Body of pancreas (tissue), 4 donors: ENCODE data around the gene PAPPA2.
"Not testable (repeated sequence)": the region's sequence is repeated elsewhere in the genome, so short reads cannot be mapped to it uniquely, and the experiment has no call there.

Source experiments
- POLR2A ChIP-seq, 3 donors: fragments of 450-650 bp; IDR thresholded peaks; one replicate each; pipeline ENCODE4 v1.6.1; 2016; ENCODE audit warnings: antibody characterized with exemption in 3 of 3, mild to moderate bottlenecking in 2 of 3
- TF ChIP-seq, protein P1 (sequence below), 7 experiments: fragments of 450-650 bp in 4 of 7; fragments of 200-600 bp in 3 of 7; sonication (generic) in 3 of 7; IDR thresholded peaks; one replicate each; pipeline ENCODE4 v1.5.1; 2016 to 2019; ENCODE audit warnings: antibody characterized with exemption in 7 of 7

DNA sequence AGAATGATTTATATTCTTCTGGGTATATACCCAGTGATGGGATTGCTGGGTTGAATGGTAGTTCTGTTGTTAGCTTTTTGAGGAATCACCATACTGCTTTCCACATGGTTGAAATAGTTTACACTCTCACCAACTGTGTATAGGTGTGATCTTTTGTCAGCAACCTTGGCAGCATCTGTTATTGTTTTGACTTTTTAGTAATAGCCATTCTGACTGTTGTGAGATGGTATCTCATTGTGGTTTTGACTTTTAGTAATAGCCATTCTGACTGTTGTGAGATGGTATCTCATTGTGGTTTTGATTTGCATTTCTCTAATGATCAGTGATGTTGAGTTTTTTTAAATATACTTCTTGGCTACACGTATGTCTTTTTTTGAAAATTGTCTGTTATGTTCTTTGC lies 43.4 kb upstream of the PAPPA2 start:
- TF ChIP-seq, protein P1, sequence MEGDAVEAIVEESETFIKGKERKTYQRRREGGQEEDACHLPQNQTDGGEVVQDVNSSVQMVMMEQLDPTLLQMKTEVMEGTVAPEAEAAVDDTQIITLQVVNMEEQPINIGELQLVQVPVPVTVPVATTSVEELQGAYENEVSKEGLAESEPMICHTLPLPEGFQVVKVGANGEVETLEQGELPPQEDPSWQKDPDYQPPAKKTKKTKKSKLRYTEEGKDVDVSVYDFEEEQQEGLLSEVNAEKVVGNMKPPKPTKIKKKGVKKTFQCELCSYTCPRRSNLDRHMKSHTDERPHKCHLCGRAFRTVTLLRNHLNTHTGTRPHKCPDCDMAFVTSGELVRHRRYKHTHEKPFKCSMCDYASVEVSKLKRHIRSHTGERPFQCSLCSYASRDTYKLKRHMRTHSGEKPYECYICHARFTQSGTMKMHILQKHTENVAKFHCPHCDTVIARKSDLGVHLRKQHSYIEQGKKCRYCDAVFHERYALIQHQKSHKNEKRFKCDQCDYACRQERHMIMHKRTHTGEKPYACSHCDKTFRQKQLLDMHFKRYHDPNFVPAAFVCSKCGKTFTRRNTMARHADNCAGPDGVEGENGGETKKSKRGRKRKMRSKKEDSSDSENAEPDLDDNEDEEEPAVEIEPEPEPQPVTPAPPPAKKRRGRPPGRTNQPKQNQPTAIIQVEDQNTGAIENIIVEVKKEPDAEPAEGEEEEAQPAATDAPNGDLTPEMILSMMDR (IDR thresholded peaks at IDR 0.05) = not testable (repeated sequence)
- not testable (repeated sequence) for TF ChIP-seq POLR2A (IDR thresholded peaks at IDR 0.05)
